Trophoblast cell (in vitro differentiated cells and primary cell): ENCODE measurements around the gene C5orf58.

Source experiments
- DNase-seq, 2 donors: peaks; one replicate each; pipeline ENCODE4 v3.0.0-alpha.2; 2016
- H2AFZ ChIP-seq: 2 replicates; pipeline ENCODE4 v1.6.1; 2013; ENCODE audit warnings: low read length, moderate library complexity, mild to moderate bottlenecking; ENCODE audit not compliant: insufficient read depth, poor library complexity
- H2AK5ac ChIP-seq: 2 replicates; pipeline ENCODE4 v1.6.1; 2013; ENCODE audit warnings: mild to moderate bottlenecking, low read length
- H2BK120ac ChIP-seq: 2 replicates; pipeline ENCODE4 v1.6.1; 2013; ENCODE audit warnings: low read length, mild to moderate bottlenecking, moderate library complexity; ENCODE audit not compliant: insufficient read depth, poor library complexity
- H2BK12ac ChIP-seq: 2 replicates; pipeline ENCODE4 v1.6.1; 2013; ENCODE audit warnings: mild to moderate bottlenecking, low read length, moderate library complexity
- H2BK5ac ChIP-seq: 2 replicates; pipeline ENCODE4 v1.6.1; 2013; ENCODE audit warnings: low read length, low read depth, moderate library complexity, mild to moderate bottlenecking; ENCODE audit not compliant: poor library complexity
- H3K14ac ChIP-seq: 2 replicates; pipeline ENCODE4 v1.6.1; 2013; ENCODE audit warnings: mild to moderate bottlenecking, low read length
- H3K18ac ChIP-seq: 2 replicates; pipeline ENCODE4 v1.6.1; 2013; ENCODE audit warnings: mild to moderate bottlenecking, low read length
- H3K23ac ChIP-seq: 2 replicates; pipeline ENCODE4 v1.6.1; 2013; ENCODE audit warnings: low read length
- H3K27ac ChIP-seq: 2 replicates; pipeline ENCODE4 v1.5.1; 2013; ENCODE audit warnings: low read depth, mild to moderate bottlenecking, inconsistent platforms, low read length, moderate library complexity
- H3K27me3 ChIP-seq: 2 replicates; pipeline ENCODE4 v1.6.1; 2013; ENCODE audit warnings: inconsistent platforms, mild to moderate bottlenecking, low read length, moderate library complexity; ENCODE audit not compliant: insufficient read depth
- H3K36me3 ChIP-seq, 2 experiments: 1 replicate in 1 of 2; 2 replicates in 1 of 2; pipeline ENCODE4 v1.6.1; 2013; ENCODE audit warnings: low read length in 2 of 2, mild to moderate bottlenecking in 2 of 2, moderate library complexity in 1 of 2; ENCODE audit not compliant: insufficient read depth in 2 of 2, control insufficient read depth in 1 of 2
- H3K4ac ChIP-seq: 2 replicates; pipeline ENCODE4 v1.6.1; 2013; ENCODE audit warnings: low read depth, mild to moderate bottlenecking, low read length, moderate library complexity
- H3K4me1 ChIP-seq, 2 experiments: 1 replicate in 1 of 2; 2 replicates in 1 of 2; pipeline ENCODE4 v1.6.1; 2013; ENCODE audit warnings: low read length in 2 of 2, mild to moderate bottlenecking in 2 of 2, moderate library complexity in 1 of 2; ENCODE audit not compliant: insufficient read depth in 2 of 2, control insufficient read depth in 1 of 2
- H3K4me2 ChIP-seq: 2 replicates; pipeline ENCODE4 v1.6.1; 2013; ENCODE audit warnings: inconsistent platforms, mild to moderate bottlenecking, low read length, moderate library complexity
- H3K4me3 ChIP-seq: 2 replicates; pipeline ENCODE4 v1.5.1; 2013; ENCODE audit warnings: mild to moderate bottlenecking, low read depth, low read length, inconsistent platforms
- H3K79me1 ChIP-seq: one replicate; pipeline ENCODE4 v1.6.1; 2013; ENCODE audit warnings: low read length
- H3K79me2 ChIP-seq: 2 replicates; pipeline ENCODE4 v1.6.1; 2013; ENCODE audit warnings: low read length, mild to moderate bottlenecking; ENCODE audit not compliant: control insufficient read depth, insufficient read depth, poor library complexity
- H3K9ac ChIP-seq: 2 replicates; pipeline ENCODE4 v1.6.1; 2013; ENCODE audit warnings: mild to moderate bottlenecking, low read length
- H3K9me3 ChIP-seq: 2 replicates; pipeline ENCODE4 v1.6.1; 2013; ENCODE audit warnings: low read depth, mild to moderate bottlenecking, control low read depth, inconsistent platforms, low read length; ENCODE audit not compliant: insufficient read depth
- H4K12ac ChIP-seq: 2 replicates; pipeline ENCODE4 v1.6.1; 2013; ENCODE audit warnings: low read depth, mild to moderate bottlenecking, low read length, moderate library complexity
- H4K8ac ChIP-seq: 2 replicates; pipeline ENCODE4 v1.6.1; 2013; ENCODE audit warnings: low read depth, mild to moderate bottlenecking, low read length, moderate library complexity
- H4K91ac ChIP-seq: one replicate; pipeline ENCODE4 v1.6.1; 2013; ENCODE audit warnings: low read depth, mild to moderate bottlenecking, low read length, moderate library complexity
- WGBS: extraction: QIAGEN DNeasy Blood & Tissue Kit; methylation state at CpG from one replicate; pipeline ENCODE4 v1.1.7; 2013; ENCODE audit warnings: missing lambda C conversion rate; ENCODE audit not compliant: insufficient read length, insufficient coverage; ENCODE audit errors: extremely low coverage; 5-methylcytosine and 5-hydroxymethylcytosine counted together

C5orf58 gene

DNA sequence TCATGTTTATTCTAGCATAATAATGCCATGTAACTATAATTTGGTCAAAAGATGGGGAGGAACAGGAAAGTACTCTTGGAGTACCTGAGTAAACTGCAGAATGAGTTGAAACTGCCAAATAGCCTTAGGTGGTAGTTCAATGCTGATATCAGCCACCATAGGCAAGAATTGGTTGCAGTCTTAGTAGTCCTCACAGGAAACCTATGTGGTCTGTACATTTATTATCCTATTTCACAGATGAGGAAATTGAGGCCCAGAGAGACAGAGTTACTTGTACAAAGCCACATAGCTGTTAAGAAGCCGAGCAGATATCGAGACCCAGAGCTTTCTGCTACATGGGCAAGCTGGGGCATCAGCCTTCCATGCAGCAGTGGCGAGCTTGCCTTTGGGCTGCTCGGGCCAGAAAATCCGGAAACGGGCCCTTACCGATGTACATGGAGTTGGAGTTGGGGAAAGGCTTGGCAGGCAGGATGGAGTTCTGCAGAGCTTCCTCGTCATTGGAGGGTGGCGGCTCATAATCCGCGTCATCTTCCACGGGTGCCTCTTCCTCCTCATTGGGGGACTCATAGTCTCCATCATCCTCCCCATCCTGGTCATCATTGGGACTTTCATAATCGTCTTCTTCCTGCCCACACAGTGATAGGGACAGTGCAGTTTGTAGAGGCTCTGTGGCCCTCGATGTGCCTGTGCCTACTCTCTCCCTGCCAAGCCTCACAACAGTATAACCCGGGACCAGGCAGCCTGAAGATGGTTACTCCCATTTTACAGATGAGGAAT is 37.7 kb downstream of the C5orf58 start:
- Histone ChIP-seq H3K79me1 (peaks cover 6% of the 10 kb centered on the region), H3K27me3 (no peaks in the 10 kb centered on the region), H3K4me2 (no peak overlapping the region), H3K9me3 (no peaks in the 10 kb centered on the region), H3K14ac (no peak overlapping the region), H3K4me1 (peaks cover 16 to 22% of the 10 kb centered on the region in 2 experiments), H3K4ac (no peak overlapping the region), H3K18ac (no peak overlapping the region), H2BK120ac (no peak overlapping the region), H3K9ac (no peak overlapping the region), H3K4me3 (peak overlapping the region; percentile 10), H4K12ac (no peak overlapping the region), H2AFZ (no peak overlapping the region), H2BK5ac (no peak overlapping the region), H2BK12ac (peak overlapping the region; percentile 9), H2AK5ac (peak overlapping the region; percentile 38), H3K23ac (no peak overlapping the region), H4K91ac (peak overlapping the region; percentile 45), H4K8ac (no peak overlapping the region), H3K27ac (no peak overlapping the region), H3K79me2 (no peaks in the 10 kb centered on the region), H3K36me3 (no peaks in the 10 kb centered on the region)
- no CpG with 5 or more reads among the region's 15 CpGs for WGBS
- no peak for DNase-seq

DNA sequence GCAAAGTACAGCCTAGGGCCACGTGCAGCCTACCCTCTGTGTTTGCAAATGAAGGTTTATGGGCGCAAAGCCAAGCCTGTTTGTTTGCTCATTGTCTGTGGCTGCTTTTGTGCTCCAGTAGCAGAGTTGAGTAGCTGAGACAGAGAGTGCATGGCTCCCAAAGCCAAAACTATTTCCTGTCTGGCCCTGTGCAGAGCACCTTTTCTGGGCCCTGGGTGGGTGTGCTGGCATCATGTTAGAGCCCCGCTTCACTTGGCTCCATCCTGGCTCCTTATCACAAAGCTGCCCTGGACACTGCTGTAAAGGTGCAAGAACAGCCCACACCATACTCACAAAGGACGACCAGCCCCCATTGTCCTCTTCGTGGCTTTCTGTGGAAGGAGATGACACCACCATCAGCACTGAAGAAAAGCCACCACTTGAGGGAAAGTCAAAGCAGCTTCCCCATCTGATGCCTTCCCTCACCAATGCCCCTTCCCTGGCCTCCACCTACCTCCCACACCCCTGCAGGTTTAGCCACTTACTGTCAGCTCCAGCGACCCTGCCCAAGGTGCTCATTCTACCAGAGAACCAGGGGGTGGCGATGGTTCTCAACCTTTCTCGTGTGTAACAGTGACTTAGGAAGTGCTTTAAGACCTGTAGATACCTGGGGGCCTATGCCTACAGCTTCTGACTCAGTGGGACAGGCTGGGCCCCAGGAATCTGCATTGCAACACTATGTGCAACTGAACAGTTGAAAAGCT is 41.4 kb downstream of the C5orf58 start:
- DNase-seq: no peak
- Histone ChIP-seq H3K18ac (no peak overlapping the region), H2AFZ (no peak overlapping the region), H3K23ac (no peak overlapping the region), H2BK120ac (peak overlapping the region; percentile 10), H3K9me3 (no peaks in the 10 kb centered on the region), H3K79me1 (peaks cover 6% of the 10 kb centered on the region), H2BK12ac (peak overlapping the region; percentile 21), H3K4me1 (peaks cover 16 to 23% of the 10 kb centered on the region in 2 experiments), H3K36me3 (no peaks in the 10 kb centered on the region), H3K27ac (peak overlapping the region; percentile 24), H3K27me3 (no peaks in the 10 kb centered on the region), H3K4me2 (no peak overlapping the region), H3K14ac (no peak overlapping the region), H3K4ac (no peak overlapping the region), H3K9ac (no peak overlapping the region), H3K79me2 (no peaks in the 10 kb centered on the region), H4K91ac (peak overlapping the region; percentile 67), H3K4me3 (no peak overlapping the region), H4K8ac (peak overlapping the region; percentile 5), H2AK5ac (no peak overlapping the region), H2BK5ac (no peak overlapping the region), H4K12ac (no peak overlapping the region)
- no CpG with 5 or more reads among the region's 8 CpGs for WGBS

DNA sequence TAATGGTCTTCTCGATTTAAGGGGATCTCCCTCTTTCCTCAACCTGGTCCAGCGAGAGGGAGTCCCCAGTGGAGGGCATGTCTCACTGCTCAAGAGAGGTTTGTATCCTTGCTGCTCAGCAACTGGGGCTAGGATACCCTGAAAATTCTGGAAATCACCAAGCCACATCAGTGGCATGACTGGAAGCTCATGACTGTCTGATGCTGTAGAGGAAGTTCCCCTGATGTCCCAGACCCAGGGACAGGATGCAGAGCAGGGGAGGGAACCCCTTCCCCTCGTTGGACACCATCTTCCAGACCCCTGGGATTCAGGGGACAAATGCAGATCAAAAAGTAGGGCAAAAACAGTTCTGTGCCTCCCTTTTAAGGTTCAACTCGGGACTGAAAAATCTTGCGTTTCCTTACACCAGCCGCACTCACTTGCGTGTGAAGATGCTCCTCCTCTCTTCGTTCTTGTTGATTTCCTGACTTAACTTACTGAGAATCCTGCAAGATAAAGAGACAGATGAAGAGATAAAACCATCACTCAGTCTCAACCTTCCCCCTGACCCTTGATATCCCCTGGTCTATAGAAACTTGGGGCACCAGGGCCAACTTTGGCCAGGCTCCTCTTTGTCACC is 42.7 kb downstream of the C5orf58 start:
- no peak overlapping the region for H3K23ac ChIP-seq
- H3K79me1 ChIP-seq: peaks cover 6% of the 10 kb centered on the region
- no peak overlapping the region for H2AK5ac ChIP-seq
- H3K79me2 ChIP-seq: no peaks in the 10 kb centered on the region
- no peak overlapping the region for H3K4ac ChIP-seq
- H4K8ac ChIP-seq: no peak overlapping the region
- no peak overlapping the region for H3K27ac ChIP-seq
- peak; percentile 24 to 32 for DNase-seq
- H3K9ac ChIP-seq: no peak overlapping the region
- no peaks in the 10 kb centered on the region for H3K9me3 ChIP-seq
- H2BK120ac ChIP-seq: no peak overlapping the region
- H2AFZ ChIP-seq: no peak overlapping the region
- H3K14ac ChIP-seq: no peak overlapping the region
- no peaks in the 10 kb centered on the region for H3K36me3 ChIP-seq
- peaks cover 19 to 29% of the 10 kb centered on the region in 2 experiments for H3K4me1 ChIP-seq
- WGBS: no CpG with 5 or more reads among the region's 8 CpGs
- no peak overlapping the region for H3K4me3 ChIP-seq
- no peak overlapping the region for H2BK5ac ChIP-seq
- no peak overlapping the region for H4K12ac ChIP-seq
- no peak overlapping the region for H3K18ac ChIP-seq
- H3K27me3 ChIP-seq: no peaks in the 10 kb centered on the region
- no peak overlapping the region for H3K4me2 ChIP-seq
- H2BK12ac ChIP-seq: no peak overlapping the region
- H4K91ac ChIP-seq: no peak overlapping the region

DNA sequence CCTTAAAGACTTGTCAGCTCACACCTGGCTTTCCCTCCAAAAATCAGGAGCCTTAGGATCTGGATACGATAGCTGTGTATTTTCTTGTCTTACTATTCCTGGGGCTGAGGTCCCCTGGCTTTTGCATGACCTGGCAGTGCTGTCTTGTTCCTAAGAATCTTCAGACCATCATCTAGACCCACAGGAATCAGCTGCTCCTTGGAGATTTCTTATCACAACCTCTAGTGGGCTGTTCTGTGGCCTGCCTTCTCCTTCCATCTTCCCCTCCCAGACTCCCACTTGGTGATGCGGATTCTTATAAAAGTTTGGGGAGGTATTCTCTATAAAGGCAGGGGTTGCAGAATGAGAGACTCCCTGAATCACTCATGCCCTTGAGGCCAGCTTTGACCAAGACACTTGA is 43.4 kb downstream of the C5orf58 start:
- Histone ChIP-seq H2BK5ac (no peak overlapping the region), H3K79me2 (no peaks in the 10 kb centered on the region), H3K23ac (no peak overlapping the region), H3K4me3 (no peak overlapping the region), H2AFZ (no peak overlapping the region), H3K18ac (no peak overlapping the region), H4K8ac (no peak overlapping the region), H2BK12ac (no peak overlapping the region), H3K9me3 (no peaks in the 10 kb centered on the region), H3K79me1 (peaks cover 6% of the 10 kb centered on the region), H3K4me1 (peaks cover 19 to 29% of the 10 kb centered on the region in 2 experiments), H3K4ac (no peak overlapping the region), H4K91ac (no peak overlapping the region), H3K9ac (no peak overlapping the region), H3K4me2 (no peak overlapping the region), H3K14ac (no peak overlapping the region), H2BK120ac (no peak overlapping the region), H3K36me3 (no peaks in the 10 kb centered on the region), H2AK5ac (no peak overlapping the region), H4K12ac (no peak overlapping the region), H3K27ac (no peak overlapping the region), H3K27me3 (no peaks in the 10 kb centered on the region)
- whole genome bisulfite sequencing: no CpG with 5 or more reads among the region's 2 CpGs
- no peak for DNase-seq
